Ishikawa (cell line): ENCODE measurements around the gene ANXA7.

ENCODE experiments used
- CEBPB ChIP-seq: IDR thresholded peaks from 2 replicates; pipeline ENCODE4 v1.6.1; 2012
- CREB1 ChIP-seq: IDR thresholded peaks from 2 replicates; pipeline ENCODE4 v1.6.1; 2012; ENCODE audit warnings: low read depth
- EP300 ChIP-seq: IDR thresholded peaks from 2 replicates; pipeline ENCODE4 v1.6.1; 2012; ENCODE audit warnings: borderline replicate concordance
- FOXM1 ChIP-seq: IDR thresholded peaks from 2 replicates; pipeline ENCODE4 v1.6.1; 2012; ENCODE audit warnings: low read depth, borderline replicate concordance
- MAX ChIP-seq: IDR thresholded peaks from 2 replicates; pipeline ENCODE4 v1.6.1; 2012
- NFIC ChIP-seq: IDR thresholded peaks from 2 replicates; pipeline ENCODE4 v1.6.1; 2012
- RAD21 ChIP-seq: IDR thresholded peaks from 2 replicates; pipeline ENCODE4 v1.6.1; 2012; ENCODE audit warnings: low read depth
- REST ChIP-seq: IDR thresholded peaks from 2 replicates; pipeline ENCODE4 v1.6.1; 2012; ENCODE audit warnings: low read depth, mild to moderate bottlenecking
- TAF1 ChIP-seq: IDR thresholded peaks from 2 replicates; pipeline ENCODE4 v1.6.1; 2012; ENCODE audit warnings: low read depth, mild to moderate bottlenecking
- TCF12 ChIP-seq: IDR thresholded peaks from 2 replicates; pipeline ENCODE4 v1.6.1; 2012; ENCODE audit warnings: low read depth
- TEAD4 ChIP-seq: IDR thresholded peaks from 2 replicates; pipeline ENCODE4 v1.6.1; 2012
- YY1 ChIP-seq: IDR thresholded peaks from 2 replicates; pipeline ENCODE4 v1.6.1; 2012; ENCODE audit warnings: low read depth
- ZBTB7A ChIP-seq: IDR thresholded peaks from 2 replicates; pipeline ENCODE4 v1.6.1; 2012; ENCODE audit warnings: low read depth

GRCh38 chr10:73379064-73379748 is 34.7 kb downstream of the ANXA7 start:
- TF ChIP-seq CREB1 (no peak), ZBTB7A (no peak), YY1 (no peak), EP300 (no peak), CEBPB (no peak), REST (no peak), MAX (no peak), TCF12 (no peak), TEAD4 (no peak), FOXM1 (no peak), NFIC (no peak), RAD21 (no peak), TAF1 (no peak)
